GM12891 (cell line): ENCODE data around the gene DST.

ENCODE experiments used
- PAX5 ChIP-seq: IDR thresholded peaks from 2 replicates; pipeline ENCODE4 v1.6.1; 2011; ENCODE audit warnings: low read length, moderate library complexity, mild to moderate bottlenecking; ENCODE audit not compliant: insufficient read depth, severe bottlenecking
- POLR2A ChIP-seq: IDR thresholded peaks from 2 replicates; pipeline ENCODE4 v1.6.1; 2011; ENCODE audit warnings: low read depth, low read length, control low read depth
- POLR2AphosphoS5 ChIP-seq: IDR thresholded peaks from 2 replicates; pipeline ENCODE4 v1.6.1; 2011; ENCODE audit warnings: low read depth, low read length, control low read depth
- SPI1 ChIP-seq: IDR thresholded peaks from 2 replicates; pipeline ENCODE4 v1.6.1; 2011; ENCODE audit warnings: low read depth, low read length, control low read depth
- TAF1 ChIP-seq: IDR thresholded peaks from 2 replicates; pipeline ENCODE4 v1.6.1; 2011; ENCODE audit warnings: low read depth, low read length, control low read depth

DNA sequence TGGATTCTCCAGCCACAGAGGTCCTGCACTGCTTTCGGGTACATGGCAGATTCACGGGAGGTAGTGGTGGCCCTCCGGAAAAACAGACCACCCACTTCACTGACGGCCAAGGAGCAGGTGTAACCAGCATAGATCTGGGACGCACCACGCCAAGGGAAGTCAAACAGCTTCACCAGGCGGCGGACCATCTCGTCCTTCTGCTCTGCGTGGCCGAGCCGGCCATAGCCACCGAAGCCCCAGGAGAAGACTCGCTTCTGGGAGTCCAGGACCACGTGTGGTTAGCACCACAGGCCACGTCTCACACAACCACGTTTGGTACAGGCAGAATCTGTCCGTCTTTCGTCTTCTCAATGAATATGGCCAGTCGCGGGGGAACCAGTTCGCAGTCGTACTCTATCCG, 210.5 kb downstream of the DST start:
- TF ChIP-seq POLR2A (no peak), POLR2AphosphoS5 (no peak), TAF1 (no peak), SPI1 (no peak), PAX5 (no peak)
